HG02840 (cell line): ENCODE results near the gene ABLIM2.

ENCODE experiments used
- ATAC-seq: cut with Tn5 transposase; IDR thresholded peaks from one replicate; pipeline ENCODE4 v1.9.1; 2021; ENCODE audit warnings: mild to moderate bottlenecking, moderate library complexity, moderate number of reproducible peaks; ENCODE audit not compliant: unreplicated experiment, low FRiP score

ABLIM2 gene

DNA sequence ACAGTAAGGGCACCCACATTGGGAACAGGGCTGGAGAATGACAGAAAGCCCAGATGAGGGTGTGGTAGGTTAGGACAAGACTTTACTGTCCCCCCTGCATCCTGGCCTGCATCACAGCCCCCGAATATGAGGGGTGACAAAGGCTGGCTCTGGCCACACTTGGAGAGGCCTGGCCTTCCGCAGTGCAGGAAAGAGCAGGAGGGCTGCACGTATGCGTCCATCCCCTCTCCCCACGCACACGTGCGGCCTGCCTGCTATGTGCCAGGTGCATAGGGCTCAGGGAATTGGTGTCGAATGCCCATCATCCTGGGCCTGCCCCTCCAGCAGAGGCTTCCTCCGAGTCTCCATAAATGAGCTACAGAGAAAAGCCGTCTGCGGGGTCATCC, 80.5 kb downstream of the ABLIM2 start:
- no peak for ATAC-seq

DNA sequence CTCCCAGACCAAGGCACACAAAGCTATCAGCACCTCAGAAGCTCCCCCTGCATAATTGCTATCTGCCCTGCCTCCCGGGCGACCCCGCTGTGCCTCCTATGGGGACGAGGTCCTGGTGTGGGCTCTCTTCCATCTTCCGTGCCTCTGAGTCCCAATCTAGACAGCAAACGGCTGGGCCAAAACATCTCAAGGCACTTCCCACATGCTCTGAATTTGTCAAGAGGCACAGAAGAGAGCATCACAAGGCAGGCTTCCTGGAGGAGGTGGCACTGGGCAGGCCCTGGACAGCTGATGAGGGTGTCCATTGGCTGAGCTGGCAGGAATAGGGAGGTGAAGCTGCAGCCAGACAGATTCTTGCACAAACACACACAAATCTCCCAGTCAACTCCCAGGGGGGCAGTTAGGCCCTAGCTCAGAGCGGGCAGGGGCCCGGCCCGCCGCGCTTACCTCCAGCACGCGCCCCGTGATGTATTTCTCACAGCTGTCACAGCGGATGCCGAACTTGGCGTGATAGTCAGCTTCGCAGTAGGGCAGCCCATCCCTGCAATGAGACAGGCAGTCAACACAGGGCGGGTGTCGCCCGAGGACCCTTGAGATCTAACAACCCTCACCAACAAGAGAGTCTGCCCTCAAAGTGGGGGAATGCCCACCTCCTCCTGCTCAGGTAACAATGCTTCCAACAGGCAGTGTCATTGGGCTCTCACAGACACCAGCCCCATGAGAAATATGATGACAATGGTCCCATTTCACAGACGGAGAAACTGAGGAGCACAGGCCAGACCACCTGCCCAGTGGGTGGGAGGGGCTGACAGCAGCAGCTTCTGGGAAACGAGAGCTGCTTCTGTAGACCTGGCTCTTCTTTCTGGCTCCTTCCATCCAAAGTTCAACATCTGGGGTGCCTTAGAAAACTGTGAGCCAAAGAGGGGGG, 81.2 kb downstream of the ABLIM2 start:
- ATAC-seq: no peak

DNA sequence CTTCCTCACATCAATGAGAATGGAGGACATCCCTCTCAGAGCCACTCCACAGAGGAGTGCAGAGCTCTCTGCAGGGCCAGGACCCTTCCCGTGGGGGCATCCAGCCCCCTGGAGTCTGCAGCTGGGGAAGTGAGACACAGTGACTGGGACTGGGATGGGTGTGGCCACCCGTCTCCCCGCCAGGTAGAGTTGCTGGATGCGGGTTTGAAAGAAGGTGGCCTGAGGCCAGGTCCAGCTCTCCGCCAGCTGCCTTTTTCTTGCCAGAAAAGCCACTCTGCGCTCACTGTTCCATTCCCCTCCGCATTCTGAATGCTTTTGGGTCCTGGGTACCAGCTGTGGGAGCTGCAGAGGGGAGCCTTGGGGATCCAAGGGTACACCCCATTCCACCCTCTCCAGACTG, 82.6 kb downstream of the ABLIM2 start:
- ATAC-seq: no peak

DNA sequence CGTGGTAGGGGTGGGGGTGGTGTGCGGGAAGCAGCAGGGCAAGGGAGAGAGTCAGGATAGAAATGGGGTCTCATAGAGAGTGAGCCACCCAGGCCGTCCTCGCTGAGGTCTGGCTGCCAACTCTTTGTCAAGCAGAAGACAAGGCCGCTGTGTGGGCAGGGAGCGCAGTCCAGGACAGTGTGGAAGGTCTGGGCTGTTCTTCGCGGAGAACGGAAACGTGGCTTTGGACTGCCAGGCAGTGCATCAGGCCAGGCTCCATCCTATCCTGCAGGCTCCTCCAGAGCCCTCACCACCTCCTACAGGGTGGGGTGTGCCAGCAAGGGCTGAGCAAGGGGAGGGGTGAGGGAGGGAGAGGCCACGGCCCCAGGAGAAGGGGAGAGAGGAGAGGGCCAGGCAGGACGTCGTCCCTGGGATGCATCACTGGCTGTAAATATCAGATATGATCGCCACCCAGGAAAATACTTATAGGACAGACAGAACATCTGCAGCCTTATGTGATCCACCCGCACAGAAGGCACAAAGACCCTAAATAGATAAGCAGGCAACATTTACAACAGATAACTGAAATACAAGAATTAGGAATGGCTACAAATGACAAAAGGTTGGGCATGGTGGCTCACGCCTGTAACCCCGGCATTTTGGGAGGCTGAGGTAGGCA, 85.3 kb downstream of the ABLIM2 start:
- no peak for ATAC-seq

DNA sequence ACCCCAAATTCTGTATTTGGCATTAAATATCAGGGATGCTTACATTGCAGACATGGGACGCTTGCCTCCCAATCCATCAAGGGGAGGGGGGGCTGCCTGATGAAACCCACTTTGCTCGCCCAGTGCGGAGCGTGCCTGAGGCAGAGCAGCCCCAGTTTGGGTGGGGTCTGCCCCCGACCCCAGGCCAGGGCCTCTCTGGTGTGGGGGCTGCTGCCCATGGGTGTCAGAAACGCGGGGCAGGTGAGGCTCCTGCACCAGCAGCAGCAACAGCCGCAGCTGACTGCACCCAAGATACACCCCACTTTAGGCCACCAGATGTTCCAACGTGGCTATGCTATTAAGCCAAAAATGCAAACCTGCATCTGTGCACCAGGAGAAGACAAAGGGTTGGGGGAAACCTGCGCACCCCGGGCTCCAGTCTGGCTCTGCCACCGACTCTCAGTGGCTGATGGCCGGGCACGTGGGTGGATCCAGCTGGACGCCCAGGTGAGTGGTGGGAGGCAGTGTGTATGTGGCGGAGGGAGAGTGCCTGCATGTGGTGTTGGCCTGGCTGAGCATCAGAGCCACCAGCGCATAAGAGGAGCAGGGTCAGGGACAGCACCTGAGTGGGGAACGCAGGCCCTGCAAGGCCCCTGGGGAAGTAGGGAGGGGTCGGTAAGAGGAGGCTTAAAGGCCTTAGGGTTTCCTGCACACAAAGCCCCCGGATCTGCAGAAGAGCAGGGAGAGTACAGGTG, 86.2 kb downstream of the ABLIM2 start:
- no peak for ATAC-seq

- ATAC-seq: no peak
Observed at GRCh38 chr4:8071766-8072165, 86.8 kb downstream of the ABLIM2 start.

DNA sequence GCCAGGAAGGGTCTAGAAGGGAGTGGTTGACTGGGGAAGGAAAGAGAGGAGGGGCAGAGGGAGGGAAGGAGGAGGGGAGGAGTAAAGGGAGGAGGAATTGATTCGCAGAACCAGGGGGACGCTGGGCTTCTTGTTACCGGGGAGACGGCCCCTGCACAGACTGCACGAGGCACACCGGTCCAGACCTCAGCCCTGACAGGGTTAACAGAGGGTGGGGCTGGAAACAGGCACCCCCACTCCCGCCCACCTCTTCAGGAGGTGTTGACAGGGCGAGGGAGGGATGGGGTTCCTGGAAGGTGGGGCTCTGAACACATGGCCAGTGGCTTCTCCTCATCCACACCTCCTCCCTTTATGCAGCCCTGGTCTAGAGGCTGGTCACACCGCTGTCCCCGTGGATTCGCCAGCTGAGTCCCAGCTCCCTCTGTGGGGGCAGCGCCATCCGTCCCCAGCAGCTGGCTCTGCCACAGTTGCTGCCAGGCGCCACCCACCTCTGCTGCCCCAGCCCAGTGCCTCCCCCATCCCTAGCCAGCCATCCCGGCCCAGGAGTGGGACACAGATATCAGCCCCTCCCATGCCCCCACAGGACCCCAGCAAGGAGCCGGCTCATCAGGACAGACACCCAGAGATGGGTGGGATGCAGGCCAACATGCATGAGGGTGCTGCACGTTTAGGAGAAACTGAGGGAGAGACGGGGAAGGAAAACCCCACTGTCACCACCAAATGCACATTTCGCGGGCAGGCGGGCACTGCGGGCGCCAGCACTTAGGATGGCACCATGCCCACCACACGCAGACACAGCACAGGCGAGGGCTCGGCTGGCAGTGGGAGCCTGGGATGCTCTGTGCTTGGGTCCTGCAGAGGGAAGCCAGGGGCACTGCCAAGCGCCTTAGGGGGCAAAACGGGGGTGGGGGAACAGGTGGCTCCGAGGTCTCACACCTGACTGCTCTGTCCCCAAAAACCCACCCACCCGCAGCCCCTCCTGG, 87.6 kb downstream of the ABLIM2 start:
- no peak for ATAC-seq

DNA sequence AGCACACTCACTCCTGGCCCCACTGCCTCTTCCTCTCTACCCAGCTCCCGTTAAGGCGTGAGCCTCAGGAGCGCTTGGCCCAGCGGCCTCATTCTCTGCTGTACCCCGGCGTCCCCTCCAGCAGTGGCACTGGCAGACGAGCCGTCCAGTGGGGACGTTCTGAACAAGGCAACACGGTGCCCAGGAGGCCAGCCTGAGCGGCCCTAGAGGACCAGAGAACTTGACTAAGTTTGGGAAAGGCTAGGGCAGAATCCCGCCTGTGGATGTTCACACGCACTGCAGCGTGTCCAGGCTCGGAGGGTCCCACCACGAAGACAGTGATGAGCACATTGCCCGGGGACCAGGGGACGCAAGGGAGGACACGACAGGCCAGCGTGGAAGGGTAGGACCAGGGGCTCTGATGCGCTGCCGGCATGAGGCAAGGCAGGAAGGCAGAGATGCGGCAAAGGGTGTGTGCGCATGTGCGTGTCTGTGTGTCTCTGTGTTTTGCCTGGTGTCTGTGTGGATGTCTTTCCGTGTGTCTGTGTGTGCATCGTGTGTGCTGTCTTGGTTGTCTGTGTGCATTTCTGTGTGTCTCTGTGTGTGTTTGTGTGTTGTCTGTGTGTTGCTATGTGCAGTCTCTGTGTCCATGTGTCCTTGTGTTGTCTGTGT, 89.4 kb downstream of the ABLIM2 start:
- ATAC-seq: no peak

DNA sequence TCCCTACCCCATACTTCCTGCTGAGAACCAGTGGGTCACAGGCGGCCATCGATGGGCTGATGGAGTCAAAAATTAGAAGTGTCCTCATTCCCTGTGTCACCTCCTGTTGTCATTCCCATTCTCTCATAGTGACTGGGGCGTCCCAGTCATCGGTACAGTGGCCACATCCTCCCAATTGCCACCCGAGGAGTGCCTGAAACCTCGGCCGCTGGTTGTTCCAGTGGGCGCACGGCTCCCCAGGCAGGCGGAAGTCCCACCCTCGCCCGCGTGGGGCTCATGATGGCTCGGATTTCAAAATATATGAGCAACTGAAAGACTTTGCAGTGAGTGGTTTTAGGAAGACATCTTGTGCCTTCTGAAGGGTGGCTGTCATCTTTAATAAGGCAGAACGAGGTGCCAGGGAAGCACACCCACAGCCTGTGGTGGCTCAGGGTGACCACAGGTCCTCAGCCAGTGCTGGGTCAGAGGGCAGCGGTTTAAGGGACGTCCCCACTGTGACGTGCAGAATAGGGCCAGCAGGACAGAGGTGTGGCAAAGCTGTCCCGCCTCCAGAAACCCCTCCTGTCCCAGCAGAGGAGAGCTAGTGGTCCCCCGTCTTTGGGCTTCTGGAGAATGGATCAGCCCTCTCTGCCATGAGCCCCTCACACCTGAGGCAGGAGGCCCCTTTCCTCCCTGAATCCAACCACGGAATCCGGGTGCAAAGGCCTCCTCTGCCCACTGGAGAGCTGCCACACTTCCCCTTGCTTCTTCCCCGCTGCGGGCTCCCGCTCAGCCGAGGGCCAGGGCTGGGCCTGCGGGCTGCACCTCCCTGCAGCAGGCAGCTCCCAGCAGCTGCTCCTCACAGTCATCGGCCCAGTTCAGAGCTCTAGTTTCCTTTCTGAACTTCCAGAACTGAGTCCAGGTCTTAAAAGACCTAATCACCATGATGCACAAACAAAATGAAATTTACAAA, 90.4 kb downstream of the ABLIM2 start:
- ATAC-seq: no peak

DNA sequence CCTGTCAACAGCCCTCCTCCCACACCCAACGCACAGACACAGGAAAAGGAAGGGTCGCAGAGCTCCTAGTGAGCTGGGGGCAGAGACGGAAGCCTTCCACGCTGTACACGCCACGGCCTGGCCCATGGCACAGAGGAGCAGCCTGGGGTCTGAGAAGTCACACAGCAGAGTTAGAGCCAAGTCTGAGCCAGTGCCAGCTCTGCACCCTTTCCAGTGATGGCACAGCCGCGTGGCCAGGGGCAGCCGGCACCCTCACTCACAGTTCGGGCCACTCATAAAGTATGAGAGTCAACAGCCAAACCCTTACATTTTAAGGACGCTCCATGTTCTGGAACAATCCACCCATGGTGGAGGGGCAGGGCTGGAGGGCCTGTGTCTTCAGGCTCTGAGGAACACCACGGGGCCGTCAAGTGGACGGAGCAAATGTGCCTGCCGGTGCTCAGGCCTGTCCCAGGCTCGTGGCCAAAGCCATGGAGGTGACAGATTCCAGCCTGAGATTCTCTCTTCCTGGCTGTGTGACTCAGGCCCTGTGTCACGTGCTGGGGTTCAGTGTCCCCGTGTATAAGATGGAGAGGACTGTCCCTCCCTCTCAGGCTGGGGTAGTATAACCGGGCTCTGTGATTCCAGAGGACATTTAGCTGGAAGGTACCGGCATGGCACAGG, 91.2 kb downstream of the ABLIM2 start:
- no peak for ATAC-seq

DNA sequence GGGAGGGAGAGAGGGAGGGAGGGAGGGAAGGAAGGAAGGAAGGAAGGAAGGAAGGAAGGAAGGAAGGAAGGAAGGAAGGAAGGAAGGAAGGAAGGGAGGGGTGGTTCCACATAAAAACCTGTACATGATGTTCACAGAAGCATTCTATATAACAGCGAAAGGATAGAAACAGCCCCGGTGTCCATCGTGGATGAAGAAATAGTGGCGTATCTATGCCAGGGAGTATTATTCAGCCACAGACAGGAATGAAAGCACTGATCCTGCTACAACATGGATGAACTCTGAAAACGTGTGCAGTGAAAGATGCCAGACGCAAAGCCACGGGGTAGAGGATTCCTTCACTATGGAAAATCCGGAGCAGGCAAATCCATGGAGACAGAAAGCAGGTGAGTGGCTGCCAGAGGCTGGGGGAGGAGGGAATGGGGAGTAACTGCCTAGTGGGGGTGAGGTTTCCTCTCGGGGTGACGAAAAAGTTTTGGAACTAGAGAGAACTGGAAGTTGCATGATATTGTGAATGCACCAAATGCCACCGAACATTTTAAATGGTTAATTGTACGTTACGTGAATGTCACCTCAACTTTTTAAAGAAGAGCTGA, 92.2 kb downstream of the ABLIM2 start:
- no peak for ATAC-seq

DNA sequence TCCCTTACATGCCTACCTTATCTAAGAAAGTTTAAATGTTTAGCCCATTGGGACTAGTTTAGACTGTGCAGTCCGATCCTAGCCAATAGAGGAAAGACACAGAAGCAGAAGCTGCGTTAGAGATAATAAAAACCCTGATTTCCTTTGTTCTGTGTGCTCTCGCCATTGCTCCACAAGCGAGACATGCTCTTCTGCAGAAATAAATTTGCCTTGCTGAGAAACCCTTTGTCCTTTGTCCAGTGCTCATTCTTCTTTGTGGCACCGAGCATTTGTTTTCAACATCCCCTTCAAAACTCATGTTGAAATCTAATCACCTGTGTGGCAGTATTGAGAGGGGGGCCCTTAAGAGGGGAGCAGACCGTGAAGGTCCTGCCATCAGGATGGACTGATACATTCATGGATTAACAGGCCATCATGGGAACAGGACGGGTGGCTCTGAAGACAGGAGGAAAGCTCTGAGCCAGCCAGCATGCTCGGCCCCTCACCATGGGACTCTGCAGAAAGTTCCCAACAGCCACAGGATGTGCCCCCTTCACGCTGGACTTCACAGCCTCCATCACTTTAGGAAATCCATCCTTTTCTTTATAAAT, 94.5 kb downstream of the ABLIM2 start:
- no peak for ATAC-seq

GRCh38 chr4:8061573-8061972, 97.0 kb downstream of the ABLIM2 start:
- ATAC-seq: no peak

- ATAC-seq: no peak
Observed at GRCh38 chr4:8061145-8061544, 97.5 kb downstream of the ABLIM2 start.

GRCh38 chr4:8060632-8061031, 98.0 kb downstream of the ABLIM2 start:
- ATAC-seq: no peak

DNA sequence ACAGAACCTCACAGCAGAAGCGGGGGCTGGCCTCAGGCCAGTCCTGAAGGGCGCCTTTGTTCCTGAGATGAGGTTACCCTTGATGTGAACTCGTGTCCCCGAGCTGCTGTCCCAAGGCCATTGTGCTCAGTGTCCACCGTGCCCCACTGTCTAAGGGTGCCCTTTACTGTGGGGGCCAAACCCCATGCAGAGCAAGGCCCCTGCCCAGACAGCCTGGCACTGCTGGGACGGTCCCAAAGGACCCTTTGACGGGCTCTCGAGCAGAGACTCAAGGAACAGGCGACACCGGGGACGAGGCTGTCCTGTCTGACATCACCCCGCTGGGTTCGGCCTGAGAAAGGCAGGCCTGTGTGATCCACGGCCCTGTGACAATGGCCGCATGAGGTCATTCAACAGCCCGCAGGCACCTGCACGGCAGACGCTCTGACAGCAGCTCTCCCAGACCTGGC, 100.6 kb downstream of the ABLIM2 start:
- ATAC-seq: no peak

- no peak for ATAC-seq
Observed at GRCh38 chr4:8055206-8055605, 103.4 kb downstream of the ABLIM2 start.
